Sigmoid colon (tissue), 7 donors: ENCODE measurements around the gene KLHL14. TPM values are rescaled to one million over a fixed set of nuclear protein-coding genes. Genes with fewer than 3 reads are reported as not detected.

Experiments used
- DNase-seq: peaks from one replicate; pipeline ENCODE4 v3.0.0-alpha.2; 2019
- H3K27ac ChIP-seq, 4 donors: fragments of 200-600 bp; sonication (generic); one replicate each; pipeline ENCODE4 v1.5.1; 2016 to 2019; ENCODE audit warnings: mild to moderate bottlenecking in 1 of 4
- H3K27me3 ChIP-seq, 3 donors: fragments of 200-600 bp; sonication (generic); one replicate each; pipeline ENCODE4 v1.5.1; 2019; ENCODE audit warnings: mild to moderate bottlenecking in 1 of 3
- H3K36me3 ChIP-seq, 4 donors: fragments of 200-600 bp; sonication (generic); one replicate each; pipeline ENCODE4 v1.5.1; 2016 to 2019
- H3K4me1 ChIP-seq, 4 donors: fragments of 200-600 bp; sonication (generic); one replicate each; pipeline ENCODE4 v1.5.1; 2017 to 2019
- H3K4me3 ChIP-seq, 4 donors: fragments of 200-600 bp; sonication (generic); one replicate each; pipeline ENCODE4 v1.5.1; 2017 to 2019; ENCODE audit warnings: mild to moderate bottlenecking in 2 of 4, moderate library complexity in 1 of 4
- H3K9me3 ChIP-seq, 4 donors: fragments of 200-600 bp in 3 of 4; sonication (generic) in 3 of 4; one replicate each; pipeline versions ENCODE4 v1.5.1 to v1.6.1; 2013 to 2019
- EP300 ChIP-seq, 4 donors: sonication (generic); formaldehyde crosslinking; IDR thresholded peaks; one replicate each; pipeline ENCODE4 v1.6.1; 2017; ENCODE audit warnings: antibody characterized with exemption in 4 of 4
- POLR2A ChIP-seq, 2 donors: fragments of 450-650 bp; IDR thresholded peaks; one replicate each; pipeline ENCODE4 v1.6.1; 2016; ENCODE audit warnings: antibody characterized with exemption in 2 of 2, mild to moderate bottlenecking in 2 of 2, moderate library complexity in 2 of 2
- POLR2AphosphoS5 ChIP-seq, 4 donors: sonication (generic); formaldehyde crosslinking; IDR thresholded peaks; one replicate each; pipeline ENCODE4 v1.6.1; 2017; ENCODE audit warnings: antibody characterized with exemption in 4 of 4
- WGBS, 2 donors: extraction: QIAGEN DNeasy Blood & Tissue Kit; methylation state at CpG; one replicate each; pipeline ENCODE4 v1.1.7; 2013; 5-methylcytosine and 5-hydroxymethylcytosine counted together
- intact Hi-C: fragments of 100-400 bp; cut with DNase I; formaldehyde crosslinking; loops from one replicate; pipeline ENCODE4 v1.15.1; 2023
- polyA plus RNA-seq, 3 donors: library from polyadenylated mRNA; stranded (reverse); fragments of 200-250 nt; gene quantifications; one replicate each; pipeline ENCODE4 v1.2.3, GENCODE V29; 2013
- total RNA-seq, 4 donors: library from RNA; depleted of rRNA; stranded (reverse); fragments of >200 nt; gene quantifications; one replicate each; pipeline ENCODE4 v1.1.0, GENCODE V29; 2016
- TF ChIP-seq, protein P1 (sequence below), 4 experiments: fragments of 450-650 bp in 3 of 4; fragments of 200-600 bp in 1 of 4; IDR thresholded peaks; one replicate each; pipeline ENCODE4 v1.5.1; 2016 to 2019; ENCODE audit warnings: antibody characterized with exemption in 4 of 4, mild to moderate bottlenecking in 3 of 4, moderate library complexity in 2 of 4
- donor health status: healthy with polysubstance abuse.
- donor health status: Bipolar disorder and iron deficiency.
- donor health status: healthy.

Gene KLHL14
- total and polyA plus RNA-seq, 7 donors = under 0.01 to 2.9 (median 0.52) TPM; not detected in 1

DNA sequence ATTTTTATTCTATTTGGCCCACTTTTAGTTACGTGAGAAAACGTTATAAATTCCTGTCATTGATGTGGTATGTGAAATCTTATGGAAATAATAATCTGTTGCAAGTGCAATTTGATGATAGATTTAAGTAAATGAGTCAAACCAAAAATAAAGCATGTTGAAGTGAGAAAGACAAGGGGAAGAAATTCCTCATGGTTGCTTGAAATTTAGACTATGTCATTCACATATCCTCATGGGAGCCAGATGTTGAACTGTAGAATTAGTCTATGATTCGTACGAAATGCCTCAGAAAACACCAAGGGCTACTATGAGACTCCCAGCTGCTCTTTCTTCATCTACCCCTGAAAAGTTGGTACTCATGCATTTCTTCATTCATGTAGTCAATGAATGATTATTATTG lies 55.7 kb downstream of the KLHL14 start:
- TF ChIP-seq EP300 (IDR thresholded peaks at IDR 0.05) (no peak), POLR2A (IDR thresholded peaks at IDR 0.05) (no peak)
- Histone ChIP-seq H3K4me3 (no peak overlapping the region), H3K36me3 (no peaks in the 10 kb centered on the region), H3K27ac (no peak overlapping the region), H3K27me3 (no peaks in the 10 kb centered on the region), H3K9me3 (no peaks in the 10 kb centered on the region), H3K4me1 (no peaks in the 10 kb centered on the region)
- WGBS, 2 donors = 94 to 96% methylated on average over 4 of the region's 4 CpGs
- no peak for DNase-seq
- intact Hi-C loops = loop anchor here (10.0 kb wide), 1 partner anchor 208 kb away; no protein-coding TSS in a partner anchor

DNA sequence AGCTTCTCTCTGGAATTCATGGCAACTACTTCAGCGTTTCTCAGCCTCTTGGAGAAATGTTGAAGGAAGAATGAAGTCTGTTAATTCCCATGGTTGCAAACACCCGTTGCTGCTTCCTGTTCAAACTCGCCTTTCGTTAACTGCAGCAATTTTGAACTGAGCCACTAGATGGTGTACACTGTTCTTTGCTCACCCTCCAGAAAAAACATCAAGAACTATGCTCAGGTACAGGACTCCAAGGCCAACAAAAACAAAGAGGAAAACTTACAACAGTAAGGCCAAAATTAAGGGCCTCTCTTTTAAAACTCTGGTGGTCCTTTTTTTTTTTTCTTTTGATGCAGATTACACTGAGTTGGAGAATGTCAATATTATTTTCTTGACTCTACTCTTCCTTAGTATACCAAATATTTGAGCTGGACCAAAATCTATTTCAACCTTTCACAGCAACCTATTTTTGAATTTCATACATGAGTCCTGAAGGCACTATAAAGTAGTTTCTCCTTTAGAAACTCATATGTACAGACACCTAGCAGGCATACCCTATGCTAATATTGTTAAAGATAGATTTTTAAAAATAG lies 58.2 kb downstream of the KLHL14 start:
- no peak for DNase-seq
- Histone ChIP-seq H3K27me3 (no peaks in the 10 kb centered on the region), H3K36me3 (no peaks in the 10 kb centered on the region), H3K27ac (no peak overlapping the region), H3K4me1 (no peaks in the 10 kb centered on the region), H3K4me3 (no peak overlapping the region), H3K9me3 (no peaks in the 10 kb centered on the region)
- TF ChIP-seq POLR2A (IDR thresholded peaks at IDR 0.05) = no peak
- TF ChIP-seq, protein P1, sequence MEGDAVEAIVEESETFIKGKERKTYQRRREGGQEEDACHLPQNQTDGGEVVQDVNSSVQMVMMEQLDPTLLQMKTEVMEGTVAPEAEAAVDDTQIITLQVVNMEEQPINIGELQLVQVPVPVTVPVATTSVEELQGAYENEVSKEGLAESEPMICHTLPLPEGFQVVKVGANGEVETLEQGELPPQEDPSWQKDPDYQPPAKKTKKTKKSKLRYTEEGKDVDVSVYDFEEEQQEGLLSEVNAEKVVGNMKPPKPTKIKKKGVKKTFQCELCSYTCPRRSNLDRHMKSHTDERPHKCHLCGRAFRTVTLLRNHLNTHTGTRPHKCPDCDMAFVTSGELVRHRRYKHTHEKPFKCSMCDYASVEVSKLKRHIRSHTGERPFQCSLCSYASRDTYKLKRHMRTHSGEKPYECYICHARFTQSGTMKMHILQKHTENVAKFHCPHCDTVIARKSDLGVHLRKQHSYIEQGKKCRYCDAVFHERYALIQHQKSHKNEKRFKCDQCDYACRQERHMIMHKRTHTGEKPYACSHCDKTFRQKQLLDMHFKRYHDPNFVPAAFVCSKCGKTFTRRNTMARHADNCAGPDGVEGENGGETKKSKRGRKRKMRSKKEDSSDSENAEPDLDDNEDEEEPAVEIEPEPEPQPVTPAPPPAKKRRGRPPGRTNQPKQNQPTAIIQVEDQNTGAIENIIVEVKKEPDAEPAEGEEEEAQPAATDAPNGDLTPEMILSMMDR (IDR thresholded peaks at IDR 0.05) = peak; percentile 38 to 69 (median 50)
- 0 to 1% methylated on average over 4 of the region's 4 CpGs for WGBS, 2 donors
- intact Hi-C loops = loop anchor here (10.0 kb wide), 1 partner anchor 210 kb away; no protein-coding TSS in a partner anchor

DNA sequence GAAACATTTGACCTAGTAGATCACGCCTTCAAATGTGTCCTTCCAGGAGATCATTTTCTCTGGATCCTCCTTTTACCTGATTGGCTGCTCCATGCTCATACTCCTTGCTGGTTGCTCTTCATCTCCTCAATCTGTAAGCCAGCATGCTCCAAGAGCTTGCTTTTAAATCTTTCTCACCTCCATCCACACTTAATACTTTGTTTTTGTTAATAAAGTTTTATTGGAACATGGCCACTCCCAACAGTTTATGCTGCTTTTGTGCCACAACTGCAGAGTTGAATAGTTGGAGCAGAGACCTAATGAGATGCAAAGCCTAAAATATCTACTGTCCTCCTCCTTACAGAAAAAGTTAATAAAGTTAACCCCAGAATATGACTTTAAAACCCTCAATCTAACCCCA lies 60.0 kb downstream of the KLHL14 start:
- Histone ChIP-seq H3K4me3 (no peak overlapping the region), H3K4me1 (no peaks in the 10 kb centered on the region), H3K27ac (no peak overlapping the region), H3K9me3 (no peaks in the 10 kb centered on the region), H3K27me3 (no peaks in the 10 kb centered on the region), H3K36me3 (no peaks in the 10 kb centered on the region)
- no peak for DNase-seq
- WGBS, 2 donors = 88 to 90% methylated on average over 1 of the region's 1 CpG
- intact Hi-C loops = loop anchor here (10.0 kb wide), 1 partner anchor 212 kb away; no protein-coding TSS in a partner anchor
- TF ChIP-seq, protein P1 (IDR thresholded peaks at IDR 0.05) = no peak
- TF ChIP-seq POLR2AphosphoS5 (IDR thresholded peaks at IDR 0.05) (no peak), EP300 (IDR thresholded peaks at IDR 0.05) (no peak), POLR2A (IDR thresholded peaks at IDR 0.05) (no peak)

DNA sequence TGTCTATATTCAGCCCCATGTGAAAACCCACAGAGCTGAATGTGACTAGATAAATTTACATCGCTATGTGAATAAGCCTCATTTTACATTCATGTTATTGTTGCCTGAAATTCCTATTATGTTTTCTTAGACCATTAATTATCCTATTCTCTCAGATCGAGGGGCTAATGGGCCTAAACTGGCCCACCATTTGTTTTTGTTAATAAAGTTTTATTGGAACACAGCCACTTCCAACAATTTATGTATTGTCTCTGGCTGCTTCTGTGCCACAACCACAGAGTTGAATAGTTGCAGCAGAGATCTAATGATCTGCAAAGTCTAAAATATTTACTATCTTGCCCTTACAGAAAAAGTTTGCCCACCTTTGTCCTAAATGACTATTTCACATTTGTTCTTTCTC lies 61.0 kb downstream of the KLHL14 start:
- intact Hi-C loops = loop anchor here (10.0 kb wide), 1 partner anchor 213 kb away; no protein-coding TSS in a partner anchor
- TF ChIP-seq, protein P1 (IDR thresholded peaks at IDR 0.05) = no peak
- TF ChIP-seq EP300 (IDR thresholded peaks at IDR 0.05) (no peak), POLR2A (IDR thresholded peaks at IDR 0.05) (no peak), POLR2AphosphoS5 (IDR thresholded peaks at IDR 0.05) (no peak)

DNA sequence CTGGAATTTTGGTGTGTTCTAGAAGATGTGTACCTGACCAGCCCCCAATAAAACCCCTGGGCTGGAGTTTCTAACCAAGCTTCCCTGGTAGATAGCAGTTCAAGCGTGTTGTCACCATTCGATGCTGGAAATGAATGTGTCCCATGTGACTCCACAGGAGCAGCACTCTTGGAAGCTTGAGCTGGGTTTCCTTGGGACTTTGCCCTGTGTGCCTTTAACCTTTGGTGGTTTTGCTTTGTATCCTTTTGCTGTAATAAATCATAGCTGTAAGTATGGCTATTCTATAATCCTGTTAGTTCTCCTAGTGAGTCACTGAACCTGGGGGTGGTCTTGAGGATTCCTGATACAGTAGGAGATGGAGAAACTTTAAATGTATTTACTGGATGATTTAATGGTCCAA lies 65.2 kb downstream of the KLHL14 start:
- DNase-seq = no peak
- TF ChIP-seq POLR2AphosphoS5 (IDR thresholded peaks at IDR 0.05) (no peak), POLR2A (IDR thresholded peaks at IDR 0.05) (no peak), EP300 (IDR thresholded peaks at IDR 0.05) (no peak)
- TF ChIP-seq, protein P1 (IDR thresholded peaks at IDR 0.05) = no peak
- H3K27me3 ChIP-seq = no peaks in the 10 kb centered on the region
- H3K4me1 ChIP-seq = no peaks in the 10 kb centered on the region
- H3K9me3 ChIP-seq = no peaks in the 10 kb centered on the region
- intact Hi-C loops = no loop called here
- no peak overlapping the region for H3K27ac ChIP-seq
- H3K36me3 ChIP-seq = no peaks in the 10 kb centered on the region
- no peak overlapping the region for H3K4me3 ChIP-seq
- WGBS, 2 donors = 73 to 87% methylated on average over 2 of the region's 2 CpGs

More for the DNA sequence above, 61.0 kb downstream of the KLHL14 start:
- no peak overlapping the region for H3K27ac ChIP-seq
- no peak overlapping the region for H3K4me3 ChIP-seq
- no peak for DNase-seq
- no peaks in the 10 kb centered on the region for H3K4me1 ChIP-seq
- H3K9me3 ChIP-seq = no peaks in the 10 kb centered on the region
- 86 to 92% methylated on average over 2 of the region's 2 CpGs for WGBS, 2 donors
- no peaks in the 10 kb centered on the region for H3K36me3 ChIP-seq
- H3K27me3 ChIP-seq = no peaks in the 10 kb centered on the region
